HG03066 (cell line): ENCODE results near the gene EMP1.

Experiments
- ATAC-seq: cut with Tn5 transposase; IDR thresholded peaks from one replicate; pipeline ENCODE4 v1.9.1; 2021; ENCODE audit warnings: low read depth; ENCODE audit not compliant: unreplicated experiment

The EMP1 gene

GRCh38 chr12:13171921-13172859 is 24.3 kb upstream of the EMP1 start:
- no peak for ATAC-seq

- peak; percentile 94 for ATAC-seq
These were observed 23.3 kb upstream of the EMP1 start for GRCh38 chr12:13173012-13173932.

GRCh38 chr12:13175499-13175898 is 21.0 kb upstream of the EMP1 start:
- no peak for ATAC-seq

- no peak for ATAC-seq
These were observed 20.3 kb upstream of the EMP1 start for GRCh38 chr12:13176256-13176655.

GRCh38 chr12:13177373-13177772 is 19.2 kb upstream of the EMP1 start:
- no peak for ATAC-seq

GRCh38 chr12:13177906-13178305 is 18.6 kb upstream of the EMP1 start:
- no peak for ATAC-seq

- no peak for ATAC-seq
These were observed 17.8 kb upstream of the EMP1 start for GRCh38 chr12:13178568-13179210.

- no peak for ATAC-seq
These were observed 17.1 kb upstream of the EMP1 start for GRCh38 chr12:13179211-13180074.

- no peak for ATAC-seq
These were observed 15.0 kb upstream of the EMP1 start for GRCh38 chr12:13181375-13182070.

- ATAC-seq = no peak
These were observed 13.6 kb upstream of the EMP1 start for GRCh38 chr12:13182881-13183280.

GRCh38 chr12:13183620-13184019 is 12.9 kb upstream of the EMP1 start:
- no peak for ATAC-seq

GRCh38 chr12:13186302-13186701 is 10.2 kb upstream of the EMP1 start:
- no peak for ATAC-seq

- ATAC-seq = no peak
These were observed 9.1 kb upstream of the EMP1 start for GRCh38 chr12:13187399-13187798.

- ATAC-seq = no peak
These were observed 7.3 kb upstream of the EMP1 start for GRCh38 chr12:13189264-13189663.

- ATAC-seq = no peak
These were observed 6.3 kb upstream of the EMP1 start for GRCh38 chr12:13190275-13190674.

GRCh38 chr12:13192719-13193118 is 3.8 kb upstream of the EMP1 start:
- ATAC-seq = no peak

GRCh38 chr12:13193505-13194231 is 2.9 kb upstream of the EMP1 start:
- no peak for ATAC-seq

- no peak for ATAC-seq
These were observed 2.0 kb upstream of the EMP1 start for GRCh38 chr12:13194401-13195110.
